ENCODE data around the gene PLEKHG5. TPM values are rescaled to one million over a fixed set of nuclear protein-coding genes. Genes with fewer than 3 reads are reported as not detected.

The PLEKHG5 gene
- total RNA-seq, 1 donor from 2014 or later = 34.9 TPM

DNA sequence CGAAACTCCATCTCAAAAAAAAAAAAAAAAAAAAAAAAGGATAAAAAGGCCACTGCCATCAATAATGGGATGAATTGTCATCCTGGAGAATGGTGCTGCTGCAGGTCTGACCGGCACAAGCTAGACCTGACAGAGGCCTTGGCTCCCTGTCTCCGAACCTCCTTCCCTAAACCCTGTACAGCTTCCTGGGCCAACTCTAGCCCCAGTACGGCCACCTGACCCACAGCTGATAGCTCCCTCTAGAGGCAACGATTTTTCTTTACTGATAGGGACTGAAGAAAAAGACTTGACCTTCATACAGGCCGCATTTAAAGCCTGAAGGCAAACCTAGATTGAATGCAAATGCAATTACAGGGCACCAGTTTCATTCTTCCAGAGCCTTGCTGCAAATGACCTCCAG is 32.1 kb upstream of the PLEKHG5 start:
- TF ChIP-seq, protein P1, sequence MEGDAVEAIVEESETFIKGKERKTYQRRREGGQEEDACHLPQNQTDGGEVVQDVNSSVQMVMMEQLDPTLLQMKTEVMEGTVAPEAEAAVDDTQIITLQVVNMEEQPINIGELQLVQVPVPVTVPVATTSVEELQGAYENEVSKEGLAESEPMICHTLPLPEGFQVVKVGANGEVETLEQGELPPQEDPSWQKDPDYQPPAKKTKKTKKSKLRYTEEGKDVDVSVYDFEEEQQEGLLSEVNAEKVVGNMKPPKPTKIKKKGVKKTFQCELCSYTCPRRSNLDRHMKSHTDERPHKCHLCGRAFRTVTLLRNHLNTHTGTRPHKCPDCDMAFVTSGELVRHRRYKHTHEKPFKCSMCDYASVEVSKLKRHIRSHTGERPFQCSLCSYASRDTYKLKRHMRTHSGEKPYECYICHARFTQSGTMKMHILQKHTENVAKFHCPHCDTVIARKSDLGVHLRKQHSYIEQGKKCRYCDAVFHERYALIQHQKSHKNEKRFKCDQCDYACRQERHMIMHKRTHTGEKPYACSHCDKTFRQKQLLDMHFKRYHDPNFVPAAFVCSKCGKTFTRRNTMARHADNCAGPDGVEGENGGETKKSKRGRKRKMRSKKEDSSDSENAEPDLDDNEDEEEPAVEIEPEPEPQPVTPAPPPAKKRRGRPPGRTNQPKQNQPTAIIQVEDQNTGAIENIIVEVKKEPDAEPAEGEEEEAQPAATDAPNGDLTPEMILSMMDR (IDR thresholded peaks at IDR 0.05) = peak; percentile 62
- Mint-ChIP-seq H3K27ac (ENCODE audit: unreplicated experiment) (peak overlapping the region; percentile 23), H3K36me3 (ENCODE audit: unreplicated experiment) (peaks cover 13% of the 10 kb centered on the region), H3K27me3 (ENCODE audit: unreplicated experiment) (no peaks in the 10 kb centered on the region), H3K9me3 (ENCODE audit: unreplicated experiment) (no peaks in the 10 kb centered on the region), H3K4me1 (ENCODE audit: unreplicated experiment) (peaks cover 36% of the 10 kb centered on the region), H3K4me3 (ENCODE audit: unreplicated experiment) (no peak overlapping the region)
- no peak for DNase-seq (ENCODE audit: extremely low spot score, unreplicated experiment)

DNA sequence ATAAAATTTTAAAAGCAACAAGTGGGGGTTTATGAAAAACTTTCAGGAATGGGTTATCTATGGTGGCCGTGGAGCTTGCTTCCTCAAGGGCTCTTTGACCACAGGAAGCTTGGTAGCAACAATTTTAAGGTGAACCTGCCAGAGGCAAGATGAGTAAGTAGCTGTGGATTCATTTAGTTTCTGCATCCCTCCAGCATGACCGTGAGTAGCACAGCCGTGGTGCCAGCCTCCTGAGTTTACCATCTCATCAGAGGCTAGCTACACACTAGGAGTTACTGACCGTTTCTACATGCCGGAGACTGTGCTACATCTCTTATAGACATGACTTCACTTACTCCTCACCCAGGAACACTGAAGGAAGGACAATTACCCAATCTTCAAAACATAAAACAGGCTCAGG is 30.1 kb upstream of the PLEKHG5 start:
- no peak for DNase-seq (ENCODE audit: extremely low spot score, unreplicated experiment)
- Mint-ChIP-seq H3K27me3 (ENCODE audit: unreplicated experiment) (no peaks in the 10 kb centered on the region), H3K4me1 (ENCODE audit: unreplicated experiment) (peaks cover 47% of the 10 kb centered on the region), H3K9me3 (ENCODE audit: unreplicated experiment) (no peaks in the 10 kb centered on the region), H3K27ac (ENCODE audit: unreplicated experiment) (peak overlapping the region; percentile 88), H3K4me3 (ENCODE audit: unreplicated experiment) (no peak overlapping the region), H3K36me3 (ENCODE audit: unreplicated experiment) (peaks cover 3% of the 10 kb centered on the region)
- TF ChIP-seq, protein P1 (IDR thresholded peaks at IDR 0.05) = no peak

DNA sequence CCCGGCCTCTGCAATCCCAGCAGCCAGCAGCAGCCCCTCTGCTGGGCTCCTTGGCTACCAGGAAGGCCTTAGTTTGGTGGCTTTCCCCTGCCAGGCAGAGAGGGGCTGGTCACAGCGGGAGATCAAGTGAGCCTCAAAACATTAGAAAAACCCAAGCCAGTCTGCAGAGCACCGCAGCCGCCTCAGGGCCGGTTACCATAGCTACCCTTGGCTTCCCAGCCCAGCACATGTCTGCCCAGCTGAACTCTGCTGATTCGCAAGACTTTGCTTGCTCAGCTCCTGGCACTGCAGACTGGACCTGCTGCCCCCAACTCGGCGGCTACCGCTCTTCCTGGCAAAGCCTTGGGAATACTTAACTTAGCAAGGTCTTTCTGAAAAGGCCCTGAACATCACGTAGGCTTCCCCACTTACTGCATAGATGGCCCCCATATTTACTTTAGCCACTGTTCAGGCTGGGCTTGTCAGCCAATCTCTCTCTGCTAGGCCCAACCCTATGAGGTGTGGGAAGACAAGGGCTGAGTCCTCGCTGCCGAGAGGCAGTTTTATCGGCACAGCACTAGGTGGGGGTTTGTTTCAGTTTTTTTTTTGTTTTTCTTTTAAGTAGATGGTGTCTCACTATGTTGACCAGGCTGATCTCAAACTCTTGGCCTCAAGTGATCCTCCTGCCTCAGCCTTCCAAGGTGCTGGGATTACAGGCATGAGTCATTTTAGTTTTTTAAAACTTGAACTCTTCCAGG is 28.6 kb upstream of the PLEKHG5 start:
- H3K4me1 Mint-ChIP-seq (ENCODE audit: unreplicated experiment) = peaks cover 54% of the 10 kb centered on the region
- TF ChIP-seq, protein P1 (IDR thresholded peaks at IDR 0.05) = no peak
- H3K4me3 Mint-ChIP-seq (ENCODE audit: unreplicated experiment) = peak overlapping the region; percentile 42
- H3K9me3 Mint-ChIP-seq (ENCODE audit: unreplicated experiment) = no peaks in the 10 kb centered on the region
- peak overlapping the region; percentile 88 for H3K27ac Mint-ChIP-seq (ENCODE audit: unreplicated experiment)
- peak; percentile 93 for DNase-seq (ENCODE audit: extremely low spot score, unreplicated experiment)
- no peaks in the 10 kb centered on the region for H3K36me3 Mint-ChIP-seq (ENCODE audit: unreplicated experiment)
- no peaks in the 10 kb centered on the region for H3K27me3 Mint-ChIP-seq (ENCODE audit: unreplicated experiment)

DNA sequence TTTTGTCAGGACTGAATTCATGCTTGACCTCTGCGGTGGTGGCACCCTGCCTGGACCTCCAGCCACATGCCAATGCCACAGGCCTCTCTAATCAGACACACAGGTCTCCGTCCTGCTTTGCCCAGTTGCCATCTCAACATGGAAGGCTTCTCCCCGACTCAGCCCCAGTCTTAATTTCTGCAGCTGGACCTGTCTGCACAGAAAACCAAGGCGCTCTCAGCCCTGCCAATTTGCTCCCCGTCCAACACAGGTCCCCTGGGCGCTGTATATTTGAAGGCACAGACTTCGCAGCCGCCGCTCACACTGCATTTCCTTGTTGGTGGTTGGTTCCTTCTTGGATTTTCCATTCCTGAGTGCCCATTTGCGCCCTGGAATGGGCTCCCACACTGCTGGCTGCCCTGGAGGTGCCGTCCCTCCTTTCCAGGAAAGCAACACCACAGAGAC is 28.0 kb upstream of the PLEKHG5 start:
- Mint-ChIP-seq H3K4me3 (ENCODE audit: unreplicated experiment) (peak overlapping the region; percentile 42), H3K9me3 (ENCODE audit: unreplicated experiment) (no peaks in the 10 kb centered on the region), H3K36me3 (ENCODE audit: unreplicated experiment) (no peaks in the 10 kb centered on the region), H3K27ac (ENCODE audit: unreplicated experiment) (peak overlapping the region; percentile 88), H3K27me3 (ENCODE audit: unreplicated experiment) (no peaks in the 10 kb centered on the region), H3K4me1 (ENCODE audit: unreplicated experiment) (peaks cover 54% of the 10 kb centered on the region)
- DNase-seq (ENCODE audit: extremely low spot score, unreplicated experiment) = no peak
- TF ChIP-seq, protein P1 (IDR thresholded peaks at IDR 0.05) = no peak

DNA sequence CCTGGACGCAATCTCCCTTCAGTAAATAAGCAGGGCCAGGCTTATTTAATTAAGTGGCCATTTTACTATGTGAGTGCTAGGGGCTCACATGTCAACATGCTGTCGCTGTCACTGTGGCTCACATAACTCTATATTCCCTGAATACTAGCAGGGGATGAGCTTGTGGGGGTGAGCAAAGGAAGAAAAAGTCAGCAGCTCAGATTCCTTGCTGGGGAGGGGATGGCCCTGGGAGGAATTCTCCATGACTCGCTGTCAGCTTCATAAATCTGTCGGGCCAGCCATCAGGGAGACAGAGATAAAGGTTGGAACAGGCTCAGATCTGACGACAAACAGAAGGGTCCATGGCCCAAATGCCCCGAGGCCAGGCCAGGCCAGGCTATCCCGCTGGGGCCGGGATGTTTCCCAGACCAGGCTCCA is 26.0 kb upstream of the PLEKHG5 start:
- Mint-ChIP-seq H3K27ac (ENCODE audit: unreplicated experiment) (peak overlapping the region; percentile 50), H3K27me3 (ENCODE audit: unreplicated experiment) (no peaks in the 10 kb centered on the region), H3K4me1 (ENCODE audit: unreplicated experiment) (peaks cover 64% of the 10 kb centered on the region), H3K36me3 (ENCODE audit: unreplicated experiment) (no peaks in the 10 kb centered on the region), H3K9me3 (ENCODE audit: unreplicated experiment) (no peaks in the 10 kb centered on the region), H3K4me3 (ENCODE audit: unreplicated experiment) (no peak overlapping the region)
- TF ChIP-seq, protein P1 (IDR thresholded peaks at IDR 0.05) = no peak
- no peak for DNase-seq (ENCODE audit: extremely low spot score, unreplicated experiment)
